MM.1S (cell line): ENCODE results near the gene GNAT2.

ENCODE experiments used
- CTCF ChIP-seq: fragments of 300-600 bp; sonication (generic); IDR thresholded peaks from 2 replicates; pipeline ENCODE4 v1.5.1; 2016; ENCODE audit warnings: antibody characterized with exemption, low read length, mixed read lengths
- EZH2phosphoT487 ChIP-seq: fragments of 300-600 bp; sonication (generic); IDR thresholded peaks from 2 replicates; pipeline ENCODE4 v1.6.1; 2018; ENCODE audit warnings: antibody characterized with exemption, low read length

- TF ChIP-seq CTCF (no peak), EZH2phosphoT487 (no peak)
These were observed 20.4 kb upstream of the GNAT2 start for GRCh38 chr1:109639841-109640184.
